NCI-H128 (cell line): ENCODE measurements around the gene ARNT2.

Source experiments
- DNase-seq: peaks from one replicate; lab custom pipeline; 2025; ENCODE audit not compliant: unreplicated experiment; lab: John Stamatoyannopoulos, UW

The ARNT2 gene

DNA sequence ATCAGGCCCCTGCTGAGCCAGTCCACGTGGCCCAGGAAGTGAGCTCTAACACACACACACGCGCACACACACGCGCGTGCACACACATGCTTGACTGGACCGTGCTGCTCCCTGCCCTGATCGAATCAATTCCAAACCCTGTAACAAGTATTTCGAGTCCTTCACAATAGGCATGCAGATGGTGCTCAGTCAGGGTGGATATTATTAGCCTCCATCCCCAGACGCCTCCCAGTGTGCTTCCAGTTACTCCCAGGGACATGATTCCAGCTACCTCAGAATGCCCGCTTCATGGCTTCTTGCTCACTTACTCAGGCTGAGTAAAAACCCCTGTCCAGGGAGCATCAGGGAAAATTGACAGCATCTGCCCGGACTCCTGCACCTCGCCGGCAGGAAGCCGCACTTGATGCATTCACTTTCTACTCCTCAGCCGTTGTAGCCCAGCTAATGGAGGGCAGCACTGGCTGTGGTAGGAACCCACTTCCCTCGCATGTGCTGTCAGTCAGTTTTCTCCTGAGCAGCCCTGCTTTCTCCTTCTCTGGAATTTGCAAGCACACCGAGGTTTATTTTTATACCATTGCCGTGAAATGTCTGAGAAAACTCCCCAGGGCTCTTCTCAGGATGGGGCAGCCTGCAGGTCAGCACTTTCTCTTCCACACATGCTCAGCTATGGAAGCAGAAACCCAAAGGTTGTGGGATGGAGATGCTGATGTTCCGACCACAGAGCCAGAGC is 164.9 kb downstream of the ARNT2 start:
- DNase-seq = no peak

DNA sequence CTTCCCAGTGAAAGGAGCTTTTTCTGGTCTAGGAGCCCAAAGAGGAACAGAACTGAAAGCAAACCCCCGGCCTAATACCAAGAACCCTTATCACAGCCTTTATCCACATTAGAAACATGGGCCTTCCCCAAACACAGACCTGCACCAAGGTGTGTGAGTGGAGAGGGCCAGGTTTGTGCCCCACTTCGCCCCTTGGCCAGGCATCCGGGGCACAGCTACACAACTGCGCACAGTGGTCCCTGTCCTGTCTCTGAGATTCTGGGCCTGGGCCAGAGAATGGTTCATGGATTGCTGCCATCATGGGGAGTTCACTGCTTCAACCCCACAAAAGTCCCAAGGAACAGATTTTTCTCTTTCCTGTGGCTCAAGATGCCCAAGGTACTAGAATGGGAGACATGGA is 165.5 kb downstream of the ARNT2 start:
- no peak for DNase-seq

DNA sequence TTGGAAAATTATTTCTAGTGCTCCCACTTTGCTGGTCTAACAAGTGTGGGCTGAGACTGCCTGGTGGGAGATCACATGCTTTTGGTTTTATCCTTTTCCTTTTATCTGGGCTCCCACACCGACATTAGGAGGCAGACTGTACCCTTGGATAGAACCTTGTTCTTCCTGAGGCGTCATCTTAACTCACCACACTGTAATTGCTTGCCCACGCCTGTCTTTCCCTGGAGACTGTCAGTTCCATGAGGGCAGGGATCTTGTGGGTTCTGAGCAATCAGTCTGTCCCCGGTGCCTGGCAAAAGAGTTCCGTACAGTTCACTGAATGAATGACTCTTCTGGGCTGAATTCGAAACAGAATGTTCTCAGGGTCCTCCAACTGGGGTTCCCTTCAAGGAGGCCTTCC is 166.4 kb downstream of the ARNT2 start:
- DNase-seq = no peak

DNA sequence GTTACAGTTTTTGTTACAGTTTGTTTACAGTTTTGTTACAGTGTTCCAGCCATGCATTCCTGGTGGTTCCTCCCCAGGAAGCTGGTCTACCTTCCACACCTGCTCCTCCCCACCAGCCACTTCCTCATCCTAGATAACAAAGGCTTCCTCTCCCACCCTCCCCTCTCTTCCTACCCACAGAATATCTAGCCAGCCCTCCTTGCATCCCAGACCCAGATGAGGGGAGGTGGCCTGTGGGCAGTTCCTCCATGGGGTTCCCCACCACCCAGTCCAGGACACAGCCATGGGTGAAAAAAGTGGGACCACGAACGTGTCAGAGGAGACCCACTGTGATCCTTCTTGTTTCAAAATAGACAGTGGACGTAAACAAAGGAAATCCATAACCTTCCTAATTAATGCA is 168.2 kb downstream of the ARNT2 start:
- no peak for DNase-seq

DNA sequence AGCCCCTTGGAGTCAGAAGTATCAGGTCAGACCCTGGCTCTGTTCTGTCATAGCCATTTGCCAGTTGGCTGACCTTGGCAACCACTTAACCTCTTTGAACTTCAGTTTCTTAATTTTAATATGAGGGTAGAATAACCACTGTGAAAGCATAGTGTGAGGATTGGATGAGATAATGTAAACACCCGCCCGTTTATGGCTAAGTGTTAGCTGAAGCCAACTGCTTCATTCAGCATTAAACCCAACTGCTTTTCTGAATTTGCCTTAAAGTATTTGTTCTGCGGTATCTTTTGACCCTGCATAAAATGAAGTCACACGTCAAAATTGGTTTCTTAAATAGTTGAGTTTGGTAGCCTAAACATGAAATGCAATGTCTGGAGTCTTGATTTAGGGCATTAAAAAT is 169.4 kb downstream of the ARNT2 start:
- no peak for DNase-seq

DNA sequence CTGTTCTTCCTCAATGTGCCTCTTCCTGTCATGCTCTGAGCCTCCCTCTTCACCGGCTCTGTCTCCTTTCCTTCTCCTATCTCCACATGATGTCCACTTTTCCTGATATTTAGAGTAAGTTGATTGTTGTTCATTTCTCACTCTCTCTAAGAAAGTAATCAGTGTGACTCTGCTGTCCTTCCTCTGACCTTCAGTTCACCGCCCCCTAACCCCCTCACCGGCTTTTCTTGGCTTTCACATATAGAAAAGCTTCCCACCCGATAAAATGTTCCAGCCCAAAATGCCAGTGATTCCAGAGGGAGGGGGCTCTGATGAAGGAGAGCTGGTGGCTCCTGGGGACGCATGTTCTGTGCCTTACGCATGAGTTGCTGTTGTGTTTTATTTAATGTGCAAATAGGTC is 170.4 kb downstream of the ARNT2 start:
- DNase-seq = no peak

DNA sequence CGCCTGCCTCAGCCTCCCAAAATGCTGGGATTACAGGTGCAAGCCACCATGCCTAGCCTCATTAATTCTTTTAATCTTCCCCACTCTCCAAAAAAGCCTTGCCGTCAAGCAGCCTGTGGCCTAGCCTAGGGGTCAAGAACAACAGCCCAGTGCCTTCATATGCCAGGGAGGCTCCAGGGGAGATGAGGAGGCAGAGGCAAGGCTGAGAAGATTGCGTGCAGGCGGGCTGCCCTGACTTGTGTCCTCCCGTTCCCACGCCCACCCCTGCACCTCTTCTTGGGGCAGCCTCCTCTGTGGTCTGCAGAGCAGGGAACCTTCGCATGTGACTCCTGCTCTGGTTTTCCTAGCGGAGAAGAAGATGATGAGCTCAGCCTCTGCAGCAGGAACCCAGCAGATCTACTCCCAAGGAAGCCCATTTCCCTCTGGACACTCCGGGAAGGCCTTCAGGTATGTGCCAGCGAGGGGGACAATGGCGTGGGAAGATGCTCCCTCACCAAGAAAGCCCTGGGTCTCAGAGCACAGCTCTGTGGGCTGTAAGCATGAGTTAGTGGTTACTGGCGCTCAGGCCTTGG is 172.4 kb downstream of the ARNT2 start:
- no peak for DNase-seq

DNA sequence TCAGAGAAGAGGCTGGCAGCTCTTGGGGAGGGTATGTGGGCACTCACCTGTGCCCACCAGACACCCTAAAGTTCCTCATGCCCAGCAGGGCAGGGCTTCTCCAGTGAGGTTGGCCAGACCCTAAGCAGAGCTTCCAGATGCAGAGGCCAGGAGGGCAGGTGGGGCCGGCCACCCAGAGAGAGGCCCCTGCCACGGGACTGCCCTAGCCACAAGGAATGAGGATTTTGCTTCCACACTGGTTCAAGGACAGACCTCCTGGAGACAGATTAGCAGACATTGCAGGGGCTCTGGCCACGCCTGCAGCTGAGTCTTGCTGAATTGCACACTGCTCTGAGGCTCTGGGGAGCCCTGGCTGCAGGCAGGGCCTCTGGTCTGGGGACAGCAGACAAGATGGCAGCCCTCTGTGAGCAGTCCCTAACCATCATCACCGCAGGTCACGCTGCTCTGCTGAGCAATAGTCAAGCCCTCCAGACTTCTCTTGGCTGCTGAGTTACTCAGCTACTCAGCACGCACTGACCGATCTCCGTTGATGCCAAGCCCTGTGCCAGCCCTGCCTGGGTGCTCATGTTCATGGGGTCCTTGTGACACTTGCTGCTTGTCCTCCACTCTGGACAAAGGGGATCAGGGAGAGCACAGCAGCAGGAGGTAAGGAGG is 173.5 kb downstream of the ARNT2 start:
- no peak for DNase-seq

DNA sequence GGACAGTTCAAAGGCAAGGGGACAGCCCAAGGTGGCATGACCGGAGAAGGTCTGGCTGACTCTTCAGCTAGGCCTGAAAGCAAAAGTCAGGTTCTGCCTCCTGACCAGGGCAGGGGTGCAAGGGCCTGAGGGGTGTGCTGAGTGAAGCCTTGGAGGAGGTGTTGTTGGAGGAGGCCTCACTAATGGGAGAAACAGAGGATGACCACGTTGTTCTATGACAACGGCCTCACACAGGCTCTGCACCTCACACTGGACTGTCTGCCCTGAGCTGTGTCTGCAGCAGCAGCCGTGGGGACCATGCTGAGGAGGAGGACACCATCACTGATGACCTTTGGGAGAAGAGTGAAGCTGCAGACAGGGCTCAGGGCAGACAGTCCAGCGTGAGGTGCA is 174.0 kb downstream of the ARNT2 start:
- no peak for DNase-seq

DNA sequence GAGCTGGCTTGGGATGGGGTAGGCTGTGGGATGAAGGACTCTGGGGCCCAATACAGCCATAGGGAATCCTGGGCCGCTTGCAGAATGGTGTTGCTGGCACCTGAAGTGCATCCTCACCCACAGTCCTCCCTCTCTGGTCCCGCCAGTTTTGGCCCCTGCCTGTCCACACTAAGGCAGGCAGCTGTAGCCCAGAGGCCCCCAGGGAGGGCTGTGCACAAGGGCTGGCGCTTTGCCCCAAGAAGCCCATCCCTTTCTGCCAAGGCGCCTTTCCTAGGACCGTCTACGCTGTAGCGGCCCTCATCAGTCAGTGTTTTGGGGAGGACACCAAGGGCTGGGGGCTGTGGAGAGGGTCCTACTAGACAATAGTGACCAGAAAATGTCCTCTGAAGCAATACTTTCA is 174.7 kb downstream of the ARNT2 start:
- DNase-seq = no peak

DNA sequence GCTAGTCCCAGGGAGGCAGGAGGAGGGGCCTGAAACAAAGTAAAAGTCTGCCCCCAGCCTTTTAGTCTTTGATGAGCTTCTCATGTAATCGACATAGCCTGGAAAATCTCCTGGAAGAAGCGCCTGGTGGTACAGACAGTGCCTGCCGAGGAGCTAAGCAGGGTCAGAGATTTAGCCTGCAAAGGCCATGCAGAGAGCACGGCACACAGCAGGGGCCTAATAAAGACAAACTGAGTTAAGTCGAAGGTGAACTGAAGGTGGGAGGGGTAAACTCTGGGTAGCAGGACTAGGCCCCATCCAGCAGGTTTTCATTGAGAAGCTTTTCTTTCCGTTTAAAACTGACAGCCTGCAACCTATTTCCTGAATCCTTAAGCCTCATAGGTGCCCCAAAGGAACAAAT is 175.4 kb downstream of the ARNT2 start:
- no peak for DNase-seq

DNA sequence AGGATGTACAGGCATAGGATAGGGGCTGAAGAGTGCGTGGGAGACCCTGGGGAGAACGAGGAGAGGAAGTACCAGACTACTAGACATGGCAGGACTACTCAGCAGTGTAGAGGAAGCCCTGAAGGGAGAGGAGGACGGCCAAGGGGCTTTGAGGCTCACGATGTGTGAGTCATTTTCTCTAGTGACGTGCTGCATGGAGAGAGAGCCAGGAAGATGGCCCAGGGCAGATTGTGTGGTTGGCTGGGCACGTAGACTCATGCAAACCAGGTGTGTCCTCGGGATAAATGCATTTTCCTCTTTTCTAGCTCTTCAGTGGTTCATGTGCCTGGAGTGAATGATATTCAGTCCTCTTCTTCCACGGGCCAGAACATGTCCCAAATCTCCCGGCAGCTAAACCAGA is 175.9 kb downstream of the ARNT2 start:
- no peak for DNase-seq

DNA sequence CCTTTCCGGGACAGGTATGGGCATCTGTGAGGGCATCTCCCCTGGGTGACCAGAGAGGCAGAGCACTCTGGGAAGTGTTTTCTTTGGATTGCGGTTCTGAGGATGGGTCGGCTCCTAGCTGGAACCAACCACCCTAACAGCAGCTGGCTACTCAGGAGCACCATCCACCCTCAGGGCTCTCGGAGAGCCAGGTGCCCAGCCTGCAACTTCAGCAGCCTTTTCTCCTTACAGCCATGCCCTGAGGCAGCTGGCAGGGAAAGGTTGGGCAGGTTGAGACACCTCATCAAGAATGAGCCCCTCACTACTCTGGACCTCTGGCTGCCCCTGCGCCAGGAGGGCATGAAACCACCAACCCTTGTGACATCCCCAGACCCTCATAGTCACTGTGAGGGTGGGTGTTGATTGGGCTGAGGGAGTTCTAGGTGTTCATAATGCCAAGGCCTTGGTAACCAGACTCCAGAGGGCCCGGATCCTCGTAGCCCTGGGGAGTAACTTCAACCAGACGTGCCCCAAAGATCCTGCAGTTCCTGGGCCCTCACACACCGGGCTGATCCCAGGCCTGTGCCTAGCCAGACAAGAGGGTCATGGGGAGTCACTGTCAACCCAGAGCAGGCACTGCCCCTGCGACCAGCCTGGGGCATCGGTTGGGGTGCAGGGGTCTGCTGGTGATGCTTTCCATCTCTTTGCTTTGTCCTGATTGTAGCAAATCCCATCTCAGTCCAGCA is 176.5 kb downstream of the ARNT2 start:
- DNase-seq = no peak

DNA sequence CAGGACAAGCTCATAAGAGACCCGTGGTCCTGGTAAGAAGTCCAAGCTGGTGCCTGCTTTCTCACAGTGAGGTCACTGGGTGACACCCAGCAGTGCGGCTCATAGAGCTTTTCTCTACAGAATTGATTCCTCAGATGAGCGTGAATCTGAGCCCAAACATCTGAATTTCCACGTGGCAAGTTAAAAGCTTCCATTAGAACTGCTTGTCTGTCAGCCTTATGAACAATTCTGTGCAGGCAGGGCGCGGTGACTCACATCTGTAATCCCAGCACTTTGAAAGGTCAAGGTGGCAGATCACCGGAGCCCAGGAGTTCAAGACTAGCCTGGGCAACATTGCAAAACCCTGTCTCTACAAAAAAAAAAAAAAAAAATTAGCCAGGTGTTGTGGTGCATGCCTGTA is 177.8 kb downstream of the ARNT2 start:
- no peak for DNase-seq

DNA sequence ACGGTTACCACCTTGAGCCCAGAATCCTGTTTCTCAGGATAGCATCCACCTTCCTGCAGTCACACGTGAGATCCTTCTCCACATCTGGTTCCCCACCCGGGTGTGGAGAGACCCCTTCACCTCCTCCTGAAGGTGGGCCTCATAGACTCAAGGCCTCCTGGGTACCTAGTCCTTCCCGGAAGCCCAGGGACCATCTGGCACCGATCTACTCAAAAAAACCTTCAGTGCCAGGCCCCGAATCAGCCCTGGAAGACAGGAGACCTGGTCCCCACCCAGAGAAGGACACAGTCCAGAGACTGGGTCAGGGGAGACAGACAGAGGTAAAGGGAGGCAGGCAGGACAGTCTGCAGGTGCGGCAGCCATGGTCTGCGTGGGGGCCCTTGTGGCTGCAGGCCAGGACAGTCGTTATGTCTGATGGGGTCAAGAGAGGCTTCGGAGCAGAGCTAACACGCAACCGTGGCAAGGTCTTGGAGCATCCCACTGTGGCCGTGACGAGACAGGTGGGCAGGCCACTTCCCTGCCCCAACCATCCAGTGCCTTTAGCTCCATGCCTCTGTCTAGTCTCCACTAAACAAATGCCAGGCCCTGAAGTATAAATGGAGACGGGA is 178.7 kb downstream of the ARNT2 start:
- no peak for DNase-seq

DNA sequence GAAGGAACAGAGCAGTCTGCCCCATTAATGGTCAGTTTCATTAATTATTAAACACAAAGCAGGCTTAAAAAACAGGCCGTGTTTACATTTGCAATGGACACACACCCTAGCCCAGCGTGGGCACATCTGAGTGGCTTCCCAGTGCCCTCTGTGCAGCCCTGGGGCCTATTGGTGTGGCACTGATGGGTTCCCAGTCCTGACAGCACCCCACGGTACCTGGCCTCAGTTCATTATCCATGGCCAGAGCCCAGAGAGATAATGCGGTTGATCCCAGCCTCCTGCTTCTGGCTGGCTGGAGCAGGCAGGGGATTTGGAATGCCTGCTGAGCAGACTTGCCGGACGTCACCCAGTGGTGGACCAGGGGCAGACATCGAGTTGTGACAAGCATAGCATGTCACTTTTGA is 180.4 kb downstream of the ARNT2 start:
- no peak for DNase-seq

DNA sequence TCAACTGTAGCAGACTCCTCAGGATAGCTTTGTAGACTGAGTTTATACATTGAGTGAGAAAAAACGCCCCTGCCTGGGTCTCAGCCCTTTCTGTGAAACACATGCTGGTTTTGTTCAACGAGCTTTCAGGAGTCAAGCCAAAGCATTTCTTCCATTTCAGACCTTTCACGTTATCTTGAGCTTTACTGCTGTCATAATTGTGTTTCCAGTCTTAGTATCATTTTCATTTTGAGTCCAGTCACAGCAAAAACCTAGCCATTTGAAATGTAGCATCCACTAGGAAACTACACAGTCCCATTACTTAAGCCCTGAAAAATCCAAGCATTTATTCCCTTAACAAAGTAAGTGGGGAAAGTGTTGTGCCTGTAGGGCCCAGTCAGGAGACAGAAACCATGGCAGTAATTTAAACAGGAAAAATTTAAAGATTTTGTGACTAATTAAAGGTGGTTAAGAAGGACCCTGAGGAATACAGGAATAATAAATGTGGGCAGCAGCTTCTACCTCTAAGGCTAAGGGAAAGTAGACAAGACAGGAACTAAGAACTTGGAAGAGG is 180.9 kb downstream of the ARNT2 start:
- DNase-seq = no peak

DNA sequence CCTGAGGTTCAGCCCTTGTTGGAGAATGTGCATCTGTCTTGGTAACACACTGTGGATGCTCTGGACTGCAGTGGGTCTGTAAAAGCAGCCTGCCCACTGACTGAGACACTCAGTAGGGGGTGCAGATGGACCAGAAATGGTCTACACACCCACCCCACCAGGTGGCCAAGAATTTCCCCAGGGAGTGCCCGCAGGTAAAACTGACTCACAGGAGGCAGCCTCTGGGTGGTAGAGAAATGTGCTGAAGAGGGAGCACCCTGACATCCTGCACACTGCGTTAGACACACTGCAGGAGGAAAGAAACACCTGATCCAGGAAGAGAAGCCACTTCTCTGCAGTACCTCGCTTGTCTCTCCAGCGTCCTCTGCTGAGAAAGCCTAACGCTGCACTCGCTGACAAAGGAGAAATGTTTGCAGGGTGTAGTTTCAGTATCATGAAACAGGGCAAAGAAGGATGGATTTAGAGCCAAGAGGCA is 181.4 kb downstream of the ARNT2 start:
- no peak for DNase-seq

DNA sequence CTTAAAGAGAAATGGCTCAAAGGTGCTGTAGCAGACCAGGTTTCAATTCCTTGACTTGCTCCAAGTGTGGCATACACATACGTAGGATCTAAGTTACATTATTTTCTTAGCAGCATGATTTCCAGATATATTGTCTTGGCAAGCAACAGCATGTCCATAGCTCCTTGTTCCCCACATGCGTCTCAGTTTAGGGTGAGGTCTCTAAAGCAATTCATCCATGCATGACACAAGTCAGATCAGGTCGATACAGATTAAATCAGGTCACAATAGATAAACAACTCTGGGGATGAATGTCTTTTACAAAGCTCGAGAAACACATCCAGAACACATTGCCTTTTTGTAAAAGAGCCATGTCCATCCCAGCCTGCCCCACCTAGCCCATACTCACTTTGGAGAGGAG is 182.0 kb downstream of the ARNT2 start:
- DNase-seq = no peak

DNA sequence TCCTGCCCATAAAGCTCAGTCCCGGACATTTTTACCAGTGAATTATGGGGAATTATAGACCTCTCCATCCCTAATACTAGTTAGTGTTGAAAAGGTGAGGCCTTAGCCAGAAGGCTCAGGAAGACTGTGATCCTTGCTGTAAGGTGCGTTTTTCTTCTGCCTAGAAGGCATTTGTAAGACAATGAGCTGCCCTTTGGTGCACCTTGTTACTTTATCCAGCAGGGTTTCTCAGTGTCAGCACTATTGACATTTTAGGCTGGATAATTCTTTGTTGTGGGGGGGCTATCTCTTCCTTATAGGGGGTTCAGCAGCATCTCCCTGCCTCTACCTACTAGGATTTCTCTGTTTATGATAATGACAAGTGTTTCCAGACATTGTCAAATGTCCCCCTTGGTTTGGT is 182.8 kb downstream of the ARNT2 start:
- no peak for DNase-seq

DNA sequence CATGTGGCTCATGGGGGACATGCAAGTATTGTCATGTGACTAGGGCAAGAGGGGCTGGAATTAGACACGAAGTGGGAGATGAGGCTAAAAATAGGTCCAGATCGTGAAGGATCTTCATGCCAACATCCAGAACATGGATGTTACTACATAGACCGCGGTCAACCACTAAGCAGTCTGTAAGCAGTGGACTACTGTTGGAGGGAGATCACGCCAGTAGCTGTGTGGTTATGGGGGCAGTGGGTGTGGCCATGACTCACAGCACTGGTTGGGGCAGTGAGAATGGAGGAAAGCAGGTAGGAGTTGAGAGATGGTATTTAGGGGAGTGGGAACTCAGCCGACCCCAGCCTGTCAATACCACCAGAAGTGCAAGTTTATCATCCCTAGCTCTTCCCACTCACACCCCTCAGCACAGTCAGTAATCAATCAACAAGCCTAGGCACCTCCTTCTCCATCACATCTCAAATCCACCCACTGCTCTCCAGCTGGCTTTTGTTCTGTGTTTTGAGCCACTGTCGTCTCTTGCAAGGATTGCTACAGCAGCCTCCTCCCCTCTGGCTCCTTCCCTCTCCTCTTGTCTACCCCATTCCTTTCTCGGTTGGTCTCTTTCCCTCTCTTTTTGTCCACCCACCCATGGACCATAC is 183.8 kb downstream of the ARNT2 start:
- no peak for DNase-seq
